Endothelial cell of umbilical vein (primary cell): ENCODE data around the gene SPIRE1. TPM values are rescaled to one million over a fixed set of nuclear protein-coding genes. Genes with fewer than 3 reads are reported as not detected.
A peak's percentile ranks its signal among the peaks of the same experiment; 100 is the strongest.

ENCODE experiments used
- BruUV-seq: library from RNA; stranded (reverse); fragments of 400-500 nt; replicated peaks from 2 replicates; lab custom pipeline; 2021; lab: Mats Ljungman, UMichigan
- CTCF ChIA-PET: fragments of 300-600, 350-600 bp; sonication (Branson Sonifier 250); formaldehyde crosslinking; loops from one replicate; lab custom pipeline; 2021; ENCODE audit warnings: antibody characterized with exemption, inconsistent platforms; lab: Charles Lee
- POLR2A ChIA-PET: fragments of 300-600, 350-600 bp; sonication (Branson Sonifier 250); formaldehyde crosslinking; loops from one replicate; lab custom pipeline; 2021; ENCODE audit warnings: antibody characterized with exemption, inconsistent platforms; lab: Charles Lee
- DNase-seq: peaks from one replicate; pipeline ENCODE4 v3.0.0-alpha.2; 2011; ENCODE audit warnings: low read depth, low spot score
- FAIRE-seq: peaks from 2 replicates; lab custom pipeline; 2011; peaks lifted over from hg19 to GRCh38; lab: Jason Lieb, UNC
- H2AFZ ChIP-seq: 2 replicates; pipeline ENCODE4 v1.6.0; 2012; ENCODE audit warnings: low read depth, low read length, control low read depth, inconsistent platforms
- H3K27ac ChIP-seq: 2 replicates; pipeline ENCODE4 v1.5.1; 2011; ENCODE audit warnings: low read depth, mild to moderate bottlenecking, control low read depth, low read length, moderate library complexity; ENCODE audit not compliant: insufficient read depth
- H3K27me3 ChIP-seq, 2 experiments: 2 replicates each; pipeline versions ENCODE4 v1.6.0 to v1.6.1; 2011; ENCODE audit warnings: low read length in 2 of 2, mixed read lengths in 1 of 2; ENCODE audit not compliant: control insufficient read depth in 2 of 2, insufficient read depth in 2 of 2
- H3K36me3 ChIP-seq, 2 experiments: 2 replicates in 1 of 2; 3 replicates in 1 of 2; pipeline ENCODE4 v1.5.1; 2011; ENCODE audit warnings: low read length in 2 of 2, mild to moderate bottlenecking in 1 of 2, moderate library complexity in 1 of 2; ENCODE audit not compliant: control insufficient read depth in 2 of 2, insufficient read depth in 2 of 2; ENCODE audit errors: extremely low read depth in 1 of 2
- H3K4me1 ChIP-seq: 3 replicates; pipeline ENCODE4 v1.5.1; 2011; ENCODE audit warnings: mild to moderate bottlenecking, low read length; ENCODE audit not compliant: control insufficient read depth, insufficient read depth; ENCODE audit errors: extremely low read depth
- H3K4me2 ChIP-seq: 2 replicates; pipeline ENCODE4 v1.6.1; 2011; ENCODE audit warnings: low read length, control low read depth, mixed read lengths; ENCODE audit not compliant: insufficient read depth
- H3K4me3 ChIP-seq, 3 experiments: fragments of 200-600 bp in 1 of 3; sonication (generic), shearing (Covaris generic) in 1 of 3; replicated peaks in 1 of 3; 2 replicates each; pipeline ENCODE4 v1.5.1; 2011 to 2016; ENCODE audit warnings: control low read depth in 3 of 3, low read length in 3 of 3, mild to moderate bottlenecking in 2 of 3, inconsistent platforms in 1 of 3, low read depth in 1 of 3, moderate library complexity in 1 of 3; ENCODE audit not compliant: insufficient read depth in 1 of 3
- H3K79me2 ChIP-seq: 2 replicates; pipeline ENCODE4 v1.6.0; 2012; ENCODE audit warnings: low read length, inconsistent platforms; ENCODE audit not compliant: control insufficient read depth, insufficient read depth
- H3K9ac ChIP-seq: replicated peaks from 2 replicates; pipeline ENCODE3; 2011; ENCODE audit warnings: low read length, control low read depth; ENCODE audit not compliant: insufficient read depth; ENCODE audit errors: extremely low read depth
- H3K9me1 ChIP-seq: replicated peaks from 3 replicates; pipeline ENCODE4 v1.6.0; 2011; ENCODE audit warnings: mild to moderate bottlenecking, low read length; ENCODE audit not compliant: control insufficient read depth, insufficient read depth; ENCODE audit errors: extremely low read depth
- H3K9me3 ChIP-seq: replicated peaks from 2 replicates; pipeline ENCODE4 v1.5.1; 2012; ENCODE audit warnings: low read length, inconsistent platforms; ENCODE audit not compliant: control insufficient read depth, insufficient read depth
- H4K20me1 ChIP-seq: replicated peaks from 2 replicates; pipeline ENCODE3; 2011; ENCODE audit warnings: mild to moderate bottlenecking, low read length; ENCODE audit not compliant: control insufficient read depth, insufficient read depth; ENCODE audit errors: extremely low read depth
- CTCF ChIP-seq, 2 donors: IDR thresholded peaks; 1 replicate in 1 of 2; 2 replicates in 1 of 2; pipeline ENCODE4 v1.5.1; 2011; ENCODE audit warnings: low read length in 2 of 2, mild to moderate bottlenecking in 2 of 2, moderate library complexity in 2 of 2, control low read depth in 1 of 2, inconsistent platforms in 1 of 2, low read depth in 1 of 2; ENCODE audit not compliant: insufficient read depth in 1 of 2; ENCODE audit errors: extremely low read depth in 1 of 2
- EZH2 ChIP-seq: IDR thresholded peaks from 2 replicates; pipeline ENCODE4 v1.6.1; 2012; ENCODE audit warnings: borderline replicate concordance, low read depth, mild to moderate bottlenecking, moderate library complexity, low read length, inconsistent platforms; ENCODE audit not compliant: severe bottlenecking
- FOS ChIP-seq: IDR thresholded peaks from 2 replicates; pipeline ENCODE4 v1.6.1; 2011; ENCODE audit warnings: mild to moderate bottlenecking, low read length, moderate library complexity, borderline replicate concordance; ENCODE audit not compliant: insufficient read depth
- GATA2 ChIP-seq: IDR thresholded peaks from 2 replicates; pipeline ENCODE4 v1.7.0; 2011; ENCODE audit warnings: low read depth, mild to moderate bottlenecking, moderate library complexity, mixed read lengths, low read length; ENCODE audit not compliant: insufficient read length, insufficient read depth
- JUN ChIP-seq: IDR thresholded peaks from 2 replicates; pipeline ENCODE4 v1.6.1; 2011; ENCODE audit warnings: borderline replicate concordance, low read depth; ENCODE audit not compliant: insufficient read length, insufficient read depth
- MAX ChIP-seq: IDR thresholded peaks from 2 replicates; pipeline ENCODE4 v1.6.1; 2011; ENCODE audit not compliant: insufficient read depth, insufficient read length
- MYC ChIP-seq: IDR thresholded peaks from one replicate; pipeline ENCODE4 v1.6.1; 2011; ENCODE audit warnings: mild to moderate bottlenecking, low read depth, low read length
- POLR2A ChIP-seq: IDR thresholded peaks from 2 replicates; pipeline ENCODE4 v1.6.1; 2012; ENCODE audit warnings: low read depth, mild to moderate bottlenecking, control low read depth, low read length
- POLR2AphosphoS5 ChIP-seq: IDR thresholded peaks from 2 replicates; pipeline ENCODE4 v1.6.1; 2012; ENCODE audit warnings: low read depth, mild to moderate bottlenecking, control low read depth, low read length, moderate library complexity; ENCODE audit not compliant: insufficient read depth
- dilution Hi-C: fragments of 300-500 bp; cut with MboI; formaldehyde crosslinking; loops from one replicate; pipeline ENCODE4 v1.15.0; 2019; ENCODE audit warnings: low sequenced_read_pairs; ENCODE audit not compliant: extremely low pct_ligation_motif_present
- intact Hi-C: fragments of 100-400 bp; cut with micrococcal nuclease; formaldehyde crosslinking; loops from one replicate; pipeline ENCODE4 v1.10.0; 2022
- polyA plus RNA-seq, 4 experiments: library from polyadenylated mRNA; depleted of rRNA in 3 of 4; stranded (reverse) in 3 of 4; unstranded in 1 of 4; fragments of >200 nt; gene quantifications; 2 replicates each; pipeline versions ENCODE4 v1.2.1 to v1.2.3, GENCODE V29; 2011 to 2012; ENCODE audit warnings: missing spikeins in 1 of 4
- total RNA-seq: library from RNA; stranded (reverse); gene quantifications from 2 replicates; pipeline ENCODE4 v1.2.3, GENCODE V29; 2021

Gene SPIRE1
- total and polyA plus RNA-seq, 2 donors (not counting 3 experiments of a cell fraction or from before 2014, with no cell fraction given), result 13.1 to 44.0 TPM

- DNase-seq, result no peak
- no peak for FAIRE-seq
- Histone ChIP-seq H3K4me1 (peaks cover 45% of the 10 kb centered on the region), H4K20me1 (no peaks in the 10 kb centered on the region), H3K9me1 (no peaks in the 10 kb centered on the region), H3K36me3 (no peaks in the 10 kb centered on the region), H3K4me2 (no peak overlapping the region), H3K4me3 (no peak overlapping the region), H3K27me3 (no peaks in the 10 kb centered on the region), H3K9ac (no peak overlapping the region), H3K9me3 (no peaks in the 10 kb centered on the region), H2AFZ (no peak overlapping the region), H3K79me2 (peaks cover 59% of the 10 kb centered on the region), H3K27ac (no peak overlapping the region)
- dilution Hi-C loops, result no loop called here
- intact Hi-C loops, result loop anchor here (5.0 kb wide), 1 partner anchor 187 kb away; no protein-coding TSS in a partner anchor
- no peak for TF ChIP-seq FOS
- CTCF ChIA-PET, result interaction anchor here (1.1 kb wide), 1 partner anchor 17 kb away, joined by 3 read pairs; no protein-coding TSS in a partner anchor
- POLR2A ChIA-PET, result no interaction called here
- BruUV-seq, result no TSS peak
Observed at GRCh38 chr18:12604445-12605007, 53.4 kb downstream of the SPIRE1 start.

- DNase-seq (no peak), FAIRE-seq (no peak)
- H2AFZ ChIP-seq, result no peak overlapping the region
- ChIA-PET POLR2A (no interaction called here), CTCF (interaction anchor here (0.7 to 1.3 kb wide), 5 partner anchors 9 to 79 kb away, joined by 3 to 4 read pairs (median 3); no protein-coding TSS in a partner anchor)
- H3K4me3 ChIP-seq, result no peak overlapping the region
- no peaks in the 10 kb centered on the region for H3K9me1 ChIP-seq
- H3K36me3 ChIP-seq, result no peaks in the 10 kb centered on the region
- H3K79me2 ChIP-seq, result peaks cover 66% of the 10 kb centered on the region
- peaks cover 58% of the 10 kb centered on the region for H3K4me1 ChIP-seq
- TF ChIP-seq MAX, result no peak
- no peak for TF ChIP-seq CTCF (IDR thresholded peaks at IDR 0.05; ENCODE audit: extremely low read depth in 1 of 2, insufficient read depth in 1 of 2, low read depth in 1 of 2, low read length in 2 of 2)
- TF ChIP-seq POLR2AphosphoS5, result no peak
- no peak for TF ChIP-seq GATA2
- TF ChIP-seq MYC, result no peak
- TF ChIP-seq FOS, result no peak
- no peak for TF ChIP-seq EZH2
- no peak for TF ChIP-seq JUN
- TF ChIP-seq POLR2A, result no peak
- no peaks in the 10 kb centered on the region for H3K27me3 ChIP-seq
- dilution Hi-C loops, result no loop called here
- BruUV-seq, result no TSS peak
- no peaks in the 10 kb centered on the region for H3K9me3 ChIP-seq
- intact Hi-C loops, result loop anchor here (2.0 to 5.0 kb wide), 2 partner anchors 42 to 59 kb away; partner anchors contain the start of gene SPIRE1
- no peak overlapping the region for H3K4me2 ChIP-seq
- H3K9ac ChIP-seq, result no peak overlapping the region
- H3K27ac ChIP-seq, result peak overlapping the region; percentile 87
- H4K20me1 ChIP-seq, result peaks cover 1% of the 10 kb centered on the region
Observed at GRCh38 chr18:12599966-12600365, 57.9 kb downstream of the SPIRE1 start.
